Activated CD4-positive, CD25-positive, alpha-beta regulatory T cell (primary cell): Measurements from ENCODE around the gene VTI1A.

Experiments
- DNase-seq, 4 experiments: peaks; one replicate each; lab custom pipeline; 2025; lab: John Stamatoyannopoulos, UW

VTI1A gene

DNA sequence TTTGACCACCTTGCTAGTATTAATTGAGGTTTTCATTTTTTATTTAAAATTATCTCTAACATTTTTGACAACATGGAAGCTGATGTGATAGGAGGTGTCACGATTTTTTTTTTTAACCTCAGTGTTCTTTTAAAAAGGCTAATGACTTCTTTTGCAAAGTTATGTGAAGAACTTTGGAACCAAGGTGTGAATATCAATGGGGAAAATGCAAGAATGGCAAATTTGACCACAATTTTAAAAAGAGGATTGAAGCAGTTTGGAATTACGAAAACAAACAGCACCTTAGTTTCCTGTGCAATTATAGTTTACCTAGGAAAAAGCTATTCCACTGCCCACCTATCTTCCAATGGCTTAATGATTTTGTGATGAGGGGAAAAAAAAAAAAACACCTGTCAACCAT lies 232.4 kb downstream of the VTI1A start:
- no peak for DNase-seq

DNA sequence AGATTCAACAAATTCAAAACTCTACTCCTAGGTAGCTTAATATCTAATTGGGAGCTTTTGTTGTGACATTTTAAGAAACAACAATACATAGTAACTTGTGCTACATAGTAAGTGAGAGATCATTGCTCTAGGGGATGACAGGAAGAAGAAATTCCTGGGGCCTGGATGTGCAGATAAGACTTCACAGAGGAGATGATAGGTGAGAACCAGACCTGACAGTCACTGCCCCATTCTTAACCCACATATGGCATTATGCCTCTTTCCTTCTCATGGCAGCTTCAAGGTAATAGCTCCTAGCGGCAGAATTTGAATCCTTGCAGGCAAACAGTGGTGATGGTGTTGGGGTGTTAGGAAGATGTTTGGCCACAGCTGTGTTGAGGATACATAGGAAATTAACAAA lies 233.6 kb downstream of the VTI1A start:
- no peak for DNase-seq

DNA sequence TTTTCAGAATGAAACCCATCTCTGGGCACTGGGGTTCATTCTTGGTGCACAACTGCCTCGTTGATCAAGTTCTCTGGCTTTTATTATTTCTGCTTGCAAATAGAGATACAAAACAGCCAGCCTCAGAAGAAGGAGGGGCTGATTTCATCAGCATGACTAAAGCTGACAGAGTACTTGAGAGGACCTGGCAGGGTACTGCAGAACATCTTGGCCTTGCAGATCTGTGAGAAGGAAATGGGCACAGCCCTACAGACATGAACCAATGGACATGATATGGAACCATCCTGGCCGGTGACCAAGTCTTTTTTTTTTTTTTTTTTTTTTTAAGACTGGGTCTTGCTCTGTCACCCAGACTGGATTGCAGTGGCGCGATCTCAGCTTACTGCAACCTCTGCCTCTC lies 240.6 kb downstream of the VTI1A start:
- no peak for DNase-seq

DNA sequence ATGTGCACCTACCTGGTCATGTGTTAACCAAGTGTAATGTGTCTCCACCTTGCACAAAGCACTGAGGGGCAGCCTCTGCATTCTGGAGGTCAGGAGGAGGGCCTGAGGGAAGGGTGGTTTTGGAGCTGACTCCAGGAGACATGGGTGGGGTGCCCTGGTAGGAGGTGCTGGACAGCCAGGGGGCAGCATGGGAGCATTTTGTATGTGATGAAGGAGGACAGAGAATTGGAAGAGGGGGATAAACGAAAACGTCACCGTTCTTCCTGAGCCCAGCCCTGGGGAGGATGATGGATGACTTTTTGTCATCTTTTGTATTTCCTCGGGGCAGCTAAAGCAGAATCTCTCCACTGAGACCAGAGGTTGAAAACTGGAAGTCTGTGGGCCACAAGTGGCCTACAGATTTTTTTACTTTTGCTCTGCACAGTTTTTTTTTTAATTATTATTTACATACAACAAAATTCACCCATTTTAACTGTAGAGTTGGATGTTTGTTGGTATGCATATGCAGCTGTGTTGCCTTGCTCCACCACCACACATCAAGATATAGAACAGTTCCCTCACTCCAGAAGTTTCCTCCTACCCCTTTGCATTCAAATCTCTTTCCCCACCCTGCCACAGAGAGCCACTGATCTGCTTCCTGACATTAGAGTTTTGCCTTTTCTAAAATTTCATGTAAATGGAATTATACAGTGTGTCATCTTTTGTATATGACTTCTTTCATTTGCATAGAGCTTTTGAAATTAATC lies 242.5 kb downstream of the VTI1A start:
- no peak for DNase-seq

DNA sequence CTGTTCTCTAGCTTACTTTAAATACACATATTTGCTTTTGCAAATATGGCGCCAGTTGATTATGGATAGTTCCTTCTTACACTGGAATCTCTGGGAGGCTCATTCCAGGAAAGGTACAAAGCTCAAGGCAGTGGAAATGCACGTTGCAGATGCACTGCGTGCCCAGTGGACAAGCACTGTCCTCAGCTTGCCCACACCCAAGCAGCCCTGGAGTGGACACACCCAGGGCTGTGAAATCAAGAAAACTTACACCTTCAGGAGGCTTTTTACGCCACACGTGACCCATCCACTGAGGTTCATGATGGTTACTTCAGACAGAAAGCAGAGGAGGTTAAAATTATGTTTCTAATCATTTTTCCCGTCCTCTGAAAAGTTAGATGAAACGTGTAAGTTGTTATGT lies 248.5 kb downstream of the VTI1A start:
- DNase-seq, result no peak

DNA sequence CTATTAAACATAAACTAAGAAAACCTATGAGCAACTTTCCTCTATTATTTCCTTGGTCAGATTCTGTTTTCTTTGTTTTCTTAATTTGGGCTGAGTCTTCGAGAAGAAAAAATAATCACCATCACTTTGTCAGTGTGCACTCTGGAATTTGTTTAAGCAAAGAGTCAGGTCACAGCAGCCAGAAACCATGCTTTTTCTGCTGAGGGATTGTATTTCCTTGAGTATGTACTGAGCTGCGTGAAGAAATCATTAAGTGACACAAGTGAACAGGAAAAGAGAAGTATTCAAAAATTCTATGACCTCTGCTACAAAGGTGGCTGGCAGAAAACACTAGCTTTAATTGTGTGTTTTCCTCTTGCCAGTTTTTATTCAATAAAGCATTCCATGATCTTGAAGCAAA lies 249.6 kb downstream of the VTI1A start:
- no peak for DNase-seq

DNA sequence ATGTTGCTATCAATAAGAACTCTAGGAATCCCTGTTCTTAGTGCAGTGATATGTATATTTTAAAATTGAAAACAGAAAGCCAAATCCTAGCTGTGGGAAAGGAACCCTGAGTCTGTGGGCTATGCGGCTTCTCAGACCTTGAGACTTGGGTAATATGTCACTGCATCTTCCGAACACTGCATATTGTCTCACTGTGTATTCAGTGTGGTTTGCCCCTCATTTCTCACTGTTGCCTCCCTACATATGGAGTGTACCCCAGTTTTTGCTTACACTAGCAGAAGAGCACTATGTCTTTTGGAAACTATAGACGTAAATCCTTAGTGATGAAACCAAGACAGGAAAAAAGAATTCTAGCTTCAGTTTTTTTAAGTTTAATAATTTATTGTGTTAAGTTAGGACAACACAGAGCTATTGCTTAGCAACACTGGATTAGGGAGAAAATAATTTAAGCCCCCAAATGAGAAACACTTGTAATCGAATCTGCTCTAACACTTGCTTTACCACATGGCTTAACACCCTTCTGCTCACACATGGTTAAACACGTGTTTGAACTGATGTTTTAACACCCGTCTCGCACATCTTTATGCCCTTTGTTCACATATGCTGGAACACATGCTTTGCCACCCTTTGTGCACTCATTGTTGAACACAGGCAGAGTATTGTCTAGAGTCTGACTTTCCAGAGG lies 251.3 kb downstream of the VTI1A start:
- no peak for DNase-seq

DNA sequence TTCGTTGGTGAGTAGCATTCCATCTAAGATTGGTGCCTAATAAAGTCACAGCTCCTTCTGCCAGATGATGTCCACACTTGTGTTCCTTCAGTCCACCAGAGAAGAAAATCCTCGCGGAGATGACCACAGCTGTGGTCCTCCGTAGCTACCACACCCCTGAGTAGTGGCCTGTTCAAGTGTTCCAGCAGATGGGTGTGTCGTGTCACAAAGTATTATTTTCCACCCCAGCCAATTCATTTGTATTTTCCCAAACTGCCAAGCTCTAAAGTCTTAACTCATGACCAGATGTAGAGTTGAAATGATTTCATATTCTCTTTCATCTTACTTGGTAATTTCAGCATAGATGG lies 251.8 kb downstream of the VTI1A start:
- DNase-seq, result no peak

DNA sequence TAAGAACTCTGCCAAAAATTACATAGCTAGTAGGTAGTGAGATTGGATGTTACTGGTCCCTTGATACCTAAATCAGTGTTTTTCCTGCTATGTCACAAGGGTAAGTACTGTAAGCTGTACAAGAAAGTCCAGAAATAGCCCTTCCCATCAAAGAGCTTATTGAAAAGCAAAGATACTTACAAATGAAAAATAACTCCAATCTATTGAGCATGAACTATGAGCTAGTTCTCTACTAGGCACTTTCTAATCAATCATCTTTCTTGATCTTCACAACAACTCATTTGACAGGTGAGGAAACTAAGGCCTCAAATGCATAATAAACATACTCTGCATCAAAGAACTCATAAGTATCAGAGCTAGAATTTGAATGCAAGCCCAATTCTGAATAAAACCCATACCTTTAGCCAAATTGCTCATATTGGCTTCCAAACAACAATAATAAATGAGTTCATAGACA lies 253.2 kb downstream of the VTI1A start:
- DNase-seq, result no peak

DNA sequence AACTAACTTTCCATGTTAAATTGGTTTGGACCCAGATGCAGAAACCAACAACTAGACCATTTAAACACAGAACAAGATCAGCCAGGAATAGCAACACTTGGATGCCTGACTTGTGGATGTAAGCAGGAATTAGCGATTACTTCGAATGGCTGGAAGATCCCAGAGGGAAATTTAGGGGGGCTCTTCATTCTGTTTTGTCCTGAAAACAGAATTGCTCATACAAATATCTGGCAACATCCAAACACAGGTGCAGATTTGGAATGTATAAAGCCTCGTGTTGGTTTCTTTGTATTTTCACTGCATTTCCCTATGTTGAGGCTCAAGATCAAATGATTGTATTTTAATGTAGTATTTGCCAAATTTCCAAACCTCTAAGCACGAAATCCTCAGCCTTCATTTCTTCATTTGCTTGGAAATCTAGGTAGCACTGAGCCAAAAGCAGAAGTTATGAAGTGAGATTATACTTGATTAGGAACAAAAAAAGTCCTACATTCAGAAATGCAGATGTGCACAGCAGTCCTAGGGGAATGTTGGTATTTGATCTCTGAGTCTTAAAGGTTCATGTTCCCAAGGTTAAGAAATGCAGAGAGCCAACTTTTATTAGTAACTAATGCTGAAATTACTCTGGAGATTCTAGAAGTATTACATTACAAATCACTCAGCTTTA lies 254.3 kb downstream of the VTI1A start:
- DNase-seq, result no peak

DNA sequence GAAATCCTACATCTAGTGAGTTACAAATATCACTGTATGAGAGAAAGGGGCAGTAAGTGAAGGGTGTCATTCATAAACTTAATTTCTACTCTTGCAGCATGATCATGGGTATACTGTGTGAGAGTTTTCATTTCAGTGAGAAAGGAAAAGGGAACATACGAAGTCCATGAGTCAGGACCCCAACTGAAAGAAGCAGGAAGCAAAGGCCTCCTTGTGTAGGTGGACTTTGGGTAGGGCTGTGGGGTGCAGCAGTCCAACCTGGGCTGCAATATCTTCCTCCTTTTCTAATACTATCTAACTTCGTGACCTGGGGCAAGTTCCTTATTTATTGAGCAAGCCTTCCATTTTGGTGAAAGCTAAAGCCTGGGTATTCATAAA lies 254.9 kb downstream of the VTI1A start:
- DNase-seq, result no peak

DNA sequence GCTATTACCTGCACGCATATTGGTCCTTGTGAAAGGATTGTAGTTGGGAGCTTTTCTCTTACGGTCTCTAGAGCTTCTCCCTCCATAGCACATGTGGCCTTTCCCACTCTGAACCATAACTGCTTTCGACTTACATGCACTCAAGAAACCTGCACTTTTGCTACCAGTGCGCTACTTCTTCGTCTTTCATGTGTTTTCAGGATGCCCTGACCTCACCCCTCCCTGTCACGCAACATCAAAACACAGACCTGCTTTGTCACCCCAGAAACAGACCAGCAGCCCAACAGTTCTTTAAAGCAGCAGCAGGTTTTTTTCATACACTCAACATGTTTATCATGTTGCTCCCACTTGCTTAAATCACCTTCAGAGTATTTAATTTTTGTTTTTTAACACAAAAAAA lies 259.6 kb downstream of the VTI1A start:
- DNase-seq, result no peak

DNA sequence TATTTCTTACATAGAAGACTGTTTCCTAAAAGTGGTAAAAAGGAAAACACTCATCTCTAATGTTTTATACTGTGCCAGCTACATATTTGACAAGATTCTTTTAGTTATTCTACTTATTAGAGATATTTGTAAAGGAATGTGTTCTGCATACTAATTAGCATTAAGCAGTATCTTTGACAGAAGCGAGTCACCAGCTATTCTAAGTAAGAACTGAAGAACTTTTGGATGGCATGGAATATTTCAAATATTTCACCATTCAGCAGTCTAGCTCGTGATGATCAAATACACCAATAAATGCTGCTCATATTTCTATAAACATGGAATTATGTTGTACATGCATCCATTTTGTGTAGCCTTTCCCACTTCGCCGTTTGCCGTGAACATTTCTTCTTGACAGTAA lies 261.4 kb downstream of the VTI1A start:
- no peak for DNase-seq

DNA sequence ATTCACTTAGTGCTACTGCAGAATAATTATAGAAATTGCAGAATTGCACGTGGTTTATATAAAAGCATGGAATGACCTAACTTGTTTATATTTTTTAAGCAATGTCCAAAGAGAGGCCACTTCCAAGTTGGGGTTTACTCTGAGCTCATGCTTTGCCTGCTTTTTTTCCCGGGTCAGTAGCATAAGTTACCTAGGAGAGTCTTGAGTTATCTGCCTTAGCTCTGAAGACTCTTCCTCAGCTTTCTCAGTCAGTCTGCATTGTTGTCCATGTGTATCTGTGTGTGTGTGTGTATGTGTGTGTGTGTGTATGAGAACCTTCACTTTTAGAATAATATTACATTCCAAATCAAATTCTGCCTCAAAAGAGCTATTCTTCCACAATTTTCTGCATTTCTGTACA lies 263.5 kb downstream of the VTI1A start:
- DNase-seq, result no peak

DNA sequence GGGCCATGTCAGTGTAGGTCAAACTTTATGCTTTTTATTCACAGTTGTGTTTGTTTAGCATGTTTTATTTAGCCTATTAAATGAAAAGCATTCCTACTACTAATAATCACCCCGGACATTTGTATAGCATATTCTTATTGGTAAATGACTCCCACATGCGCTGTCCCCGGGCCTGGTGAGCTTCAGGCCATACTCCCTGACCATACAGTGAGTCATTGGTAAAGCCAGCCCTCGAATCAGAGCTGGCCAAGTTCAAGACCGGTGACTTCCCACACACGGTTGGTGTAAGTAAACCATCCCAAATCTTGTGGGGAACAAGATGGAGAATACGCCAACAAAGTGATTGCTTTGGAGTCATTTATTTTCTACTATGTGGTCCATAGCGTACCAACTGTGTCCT lies 264.4 kb downstream of the VTI1A start:
- DNase-seq, result no peak

DNA sequence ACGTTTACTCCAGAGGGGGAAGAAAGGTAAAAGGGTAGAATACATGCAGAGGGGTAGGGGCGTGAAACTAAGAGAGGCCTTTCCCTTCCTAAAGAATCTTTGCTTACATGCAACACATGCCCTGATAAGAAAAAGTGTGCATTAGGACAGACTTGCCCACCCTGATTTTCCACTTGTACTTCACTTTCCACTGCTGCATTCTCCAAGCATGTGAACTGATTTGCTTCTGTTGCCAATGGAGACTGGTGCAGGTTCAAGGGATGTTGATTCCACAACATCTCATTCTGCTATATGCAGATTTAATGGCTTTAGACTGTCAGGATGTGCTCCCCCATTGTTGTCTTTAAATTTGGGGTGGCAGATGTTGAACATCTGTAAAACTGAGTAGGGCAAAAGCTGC lies 265.5 kb downstream of the VTI1A start:
- no peak for DNase-seq

DNA sequence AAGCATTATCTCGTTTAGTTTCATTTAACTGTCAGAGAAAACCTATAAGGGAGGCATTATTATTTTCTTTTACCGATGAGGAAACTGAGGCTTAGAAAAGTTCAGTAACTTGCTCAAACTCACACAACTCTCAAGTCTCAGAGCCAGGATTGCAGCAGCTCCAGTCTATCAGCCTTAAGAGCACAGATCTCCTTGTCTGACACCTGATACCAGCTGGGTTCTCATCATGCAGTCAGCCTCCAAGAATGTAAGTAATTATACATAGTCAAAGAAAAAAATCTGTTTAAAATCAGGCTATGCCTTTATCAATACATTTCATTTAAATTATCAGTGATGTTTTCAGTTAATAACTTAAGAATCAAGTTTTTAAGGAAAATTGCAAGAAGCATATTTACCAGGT lies 266.4 kb downstream of the VTI1A start:
- no peak for DNase-seq

DNA sequence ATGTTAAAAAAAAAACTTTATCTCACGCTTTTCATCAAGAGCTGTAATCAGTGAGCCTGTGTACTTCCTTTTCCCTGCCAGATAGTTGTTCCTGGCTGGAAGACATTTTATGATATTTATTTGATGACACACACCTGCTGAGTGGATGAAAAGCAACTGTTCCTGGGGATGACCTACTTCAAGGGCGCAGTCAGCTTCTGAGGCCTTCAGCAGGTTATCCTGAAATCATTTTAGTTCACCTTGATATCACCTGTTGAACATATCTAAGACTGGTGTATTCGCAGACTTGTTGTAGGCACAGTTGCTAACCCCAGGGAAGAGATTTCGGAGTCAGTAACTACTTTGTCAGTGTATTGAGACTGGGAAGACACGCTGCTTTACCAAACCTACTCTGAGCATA lies 268.6 kb downstream of the VTI1A start:
- DNase-seq, result no peak

DNA sequence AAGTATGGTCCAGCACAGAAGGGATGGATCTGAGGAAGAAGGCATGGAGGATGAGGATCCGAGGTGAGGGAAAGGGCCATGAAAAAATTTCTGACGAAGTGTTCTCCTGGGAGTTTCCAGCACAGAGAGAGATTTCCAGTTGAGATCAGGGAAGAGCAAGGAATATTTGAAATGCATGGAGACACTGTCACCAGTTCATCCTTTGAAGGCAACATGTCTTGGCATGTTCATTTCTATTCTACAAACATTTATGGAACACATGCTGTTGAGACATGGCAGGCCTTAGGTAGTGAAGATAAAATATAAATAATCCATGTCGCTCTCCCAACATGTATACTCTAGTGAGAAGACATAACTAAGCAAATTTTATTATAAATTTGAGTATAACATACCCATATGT lies 269.1 kb downstream of the VTI1A start:
- DNase-seq, result no peak

DNA sequence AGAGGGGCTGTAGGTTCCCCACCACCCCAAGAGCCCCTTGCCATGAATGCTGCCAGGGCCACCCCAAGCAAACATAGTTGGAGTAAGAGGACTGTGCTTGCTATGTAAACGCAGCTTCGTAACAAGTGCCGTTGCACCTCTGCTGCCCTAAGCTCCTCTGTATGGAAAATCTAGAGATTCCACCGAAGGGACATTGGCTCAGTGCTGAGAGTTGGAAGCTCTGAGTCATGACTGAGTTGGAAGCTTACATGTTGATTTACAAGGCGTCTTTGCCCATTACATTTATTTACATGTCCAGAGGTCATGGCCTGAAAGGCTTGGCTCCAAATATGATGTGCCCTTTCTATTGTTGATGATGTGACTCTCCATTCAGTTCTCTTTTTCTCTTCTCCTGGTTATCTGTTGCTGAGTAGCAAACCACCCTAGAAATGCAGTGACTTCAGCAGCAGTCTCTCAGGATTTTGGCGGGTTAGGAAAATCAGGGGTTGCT lies 270.0 kb downstream of the VTI1A start:
- DNase-seq, result no peak

DNA sequence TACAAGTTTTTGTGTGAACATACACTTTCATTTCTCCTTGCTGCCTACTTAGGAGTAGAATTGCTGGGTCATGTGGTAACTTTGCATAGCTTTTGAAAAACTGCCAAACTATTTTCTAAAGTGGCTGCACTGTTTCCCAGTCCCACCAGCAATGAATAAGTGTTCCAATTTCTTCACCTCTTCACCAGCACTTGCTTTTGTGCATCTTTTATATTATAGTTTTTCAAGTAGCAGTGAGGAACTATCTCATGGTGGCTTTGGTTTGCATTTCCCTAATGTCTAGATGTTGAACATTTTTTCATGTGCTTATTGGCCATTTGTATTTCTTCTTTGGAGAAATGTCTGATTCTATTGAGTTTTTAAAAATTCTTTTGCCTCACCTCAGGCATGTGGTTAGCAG lies 273.2 kb downstream of the VTI1A start:
- no peak for DNase-seq

DNA sequence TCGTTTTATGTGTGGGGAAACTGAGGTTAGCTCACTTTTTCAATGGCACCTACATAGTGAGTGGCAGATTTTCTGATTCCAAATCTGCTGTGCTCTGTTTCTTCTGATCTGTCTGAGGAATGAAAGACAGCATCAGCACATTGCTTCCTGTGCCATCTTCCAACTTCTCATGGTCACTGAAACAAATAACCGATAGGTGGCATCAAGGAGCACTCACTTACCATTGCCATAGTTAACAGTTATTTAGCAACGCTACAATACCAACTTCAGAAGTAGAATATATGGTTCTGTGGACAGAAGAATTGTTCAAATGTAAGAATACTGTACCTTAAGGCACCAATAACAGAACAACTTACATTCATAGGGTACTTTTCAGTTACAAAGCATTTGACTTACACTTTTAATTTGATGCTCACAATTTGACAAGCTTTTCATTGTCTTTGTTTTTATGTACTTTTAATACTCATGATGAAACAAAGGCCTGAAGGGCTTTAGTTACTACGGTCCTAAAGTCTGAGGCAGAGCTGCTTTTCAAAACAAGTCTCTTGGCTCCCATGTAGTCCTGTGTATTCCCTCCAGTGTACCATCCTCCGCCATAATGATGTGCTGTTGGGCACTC lies 274.2 kb downstream of the VTI1A start:
- DNase-seq, result no peak

DNA sequence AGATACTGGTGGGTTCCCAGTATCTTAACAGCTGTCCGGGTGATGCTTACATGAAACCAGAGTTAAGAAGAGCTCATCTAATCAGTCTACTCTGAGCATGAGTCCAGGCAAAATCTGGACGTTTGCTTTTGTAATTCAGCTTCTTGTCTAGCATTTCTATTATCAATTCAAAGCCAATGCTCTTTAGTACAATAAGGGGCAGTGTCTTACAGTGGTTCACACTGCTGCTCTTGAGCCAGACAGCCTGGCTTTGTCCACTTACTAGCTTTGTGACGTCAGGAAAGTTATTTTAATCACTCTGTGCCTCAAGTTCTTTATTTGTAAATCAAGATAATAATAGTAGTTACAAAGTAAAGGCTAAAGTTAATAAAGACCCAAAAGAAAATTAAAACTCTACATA lies 275.7 kb downstream of the VTI1A start:
- no peak for DNase-seq
